ENCODE data around the gene ECE1.
A peak's percentile ranks its signal among the peaks of the same experiment; 100 is the strongest.

ECE1 gene

GRCh38 chr1:21320410-21321108 lies 30.3 kb upstream of the ECE1 start:
- TF ChIP-seq ZBTB7A (IDR thresholded peaks at IDR 0.05; ENCODE audit: low read depth) (no peak), YY1 (IDR thresholded peaks at IDR 0.05; ENCODE audit: low read depth) (no peak), TCF12 (IDR thresholded peaks at IDR 0.05; ENCODE audit: low read depth) (no peak), USF1 (IDR thresholded peaks at IDR 0.05) (no peak), RAD21 (IDR thresholded peaks at IDR 0.05; ENCODE audit: low read depth) (no peak), NFIC (IDR thresholded peaks at IDR 0.05) (no peak), CREB1 (IDR thresholded peaks at IDR 0.05; ENCODE audit: low read depth) (no peak), MAX (IDR thresholded peaks at IDR 0.05) (no peak), EGR1 (IDR thresholded peaks at IDR 0.05) (no peak), TAF1 (IDR thresholded peaks at IDR 0.05; ENCODE audit: low read depth) (no peak), FOXM1 (IDR thresholded peaks at IDR 0.05; ENCODE audit: borderline replicate concordance, low read depth) (no peak), CEBPB (IDR thresholded peaks at IDR 0.05) (no peak), REST (IDR thresholded peaks at IDR 0.05; ENCODE audit: low read depth) (no peak), EP300 (IDR thresholded peaks at IDR 0.05; ENCODE audit: borderline replicate concordance) (no peak)

GRCh38 chr1:21319447-21320407 lies 29.5 kb upstream of the ECE1 start:
- TF ChIP-seq TCF12 (IDR thresholded peaks at IDR 0.05; ENCODE audit: low read depth) (no peak), USF1 (IDR thresholded peaks at IDR 0.05) (no peak), EGR1 (IDR thresholded peaks at IDR 0.05) (no peak), TEAD4 (IDR thresholded peaks at IDR 0.05) (no peak), EP300 (IDR thresholded peaks at IDR 0.05; ENCODE audit: borderline replicate concordance) (no peak), FOXM1 (IDR thresholded peaks at IDR 0.05; ENCODE audit: borderline replicate concordance, low read depth) (no peak)

- no peak for TF ChIP-seq YY1 (IDR thresholded peaks at IDR 0.05; ENCODE audit: low read depth)
- peak; percentile 48; the same call in 1 of the 2 replicates for TF ChIP-seq NFIC (IDR thresholded peaks at IDR 0.05)
These were observed 28.5 kb upstream of the ECE1 start for GRCh38 chr1:21318714-21319159.

- TF ChIP-seq RAD21 (IDR thresholded peaks at IDR 0.05; ENCODE audit: low read depth) (no peak), NFIC (IDR thresholded peaks at IDR 0.05) (no peak), CREB1 (IDR thresholded peaks at IDR 0.05; ENCODE audit: low read depth) (no peak), TAF1 (IDR thresholded peaks at IDR 0.05; ENCODE audit: low read depth) (no peak), EGR1 (IDR thresholded peaks at IDR 0.05) (no peak), CEBPB (IDR thresholded peaks at IDR 0.05) (no peak), USF1 (IDR thresholded peaks at IDR 0.05) (no peak), EP300 (IDR thresholded peaks at IDR 0.05; ENCODE audit: borderline replicate concordance) (no peak), FOXM1 (IDR thresholded peaks at IDR 0.05; ENCODE audit: borderline replicate concordance, low read depth) (no peak), TEAD4 (IDR thresholded peaks at IDR 0.05) (no peak), MAX (IDR thresholded peaks at IDR 0.05) (no peak), REST (IDR thresholded peaks at IDR 0.05; ENCODE audit: low read depth) (no peak), TCF12 (IDR thresholded peaks at IDR 0.05; ENCODE audit: low read depth) (no peak), YY1 (IDR thresholded peaks at IDR 0.05; ENCODE audit: low read depth) (no peak), ZBTB7A (IDR thresholded peaks at IDR 0.05; ENCODE audit: low read depth) (no peak)
These were observed 27.9 kb upstream of the ECE1 start for GRCh38 chr1:21318057-21318713.
